Fibroblast of lung (primary cell): Measurements from ENCODE around the gene OR1C1.

Source experiments
- CTCF ChIP-seq, 2 donors: IDR thresholded peaks in 1 of 2; conservative IDR thresholded peaks in 1 of 2; 1 replicate in 1 of 2; 2 replicates in 1 of 2; pipeline ENCODE4 v1.5.1; 2011 to 2012; ENCODE audit warnings: low read length in 2 of 2, control low read depth in 1 of 2, inconsistent platforms in 1 of 2, low read depth in 1 of 2, mild to moderate bottlenecking in 1 of 2
- EZH2 ChIP-seq: IDR thresholded peaks from 2 replicates; pipeline ENCODE4 v1.5.1; 2012; ENCODE audit warnings: low read length, control low read depth, mild to moderate bottlenecking; ENCODE audit errors: missing control alignments

GRCh38 chr1:247721222-247721621 is 39.1 kb downstream of the OR1C1 start:
- TF ChIP-seq CTCF (conservative IDR thresholded peaks at IDR 0.05 in 1 of 2, IDR thresholded peaks at IDR 0.05 in 1 of 2; ENCODE audit: low read depth in 1 of 2, low read length in 2 of 2) (no peak), EZH2 (no peak)
